GM19452 (cell line): Measurements from ENCODE around the gene MBLAC2.

ENCODE experiments used
- ATAC-seq: cut with Tn5 transposase; IDR thresholded peaks from one replicate; pipeline ENCODE4 v1.9.1; 2021; ENCODE audit not compliant: unreplicated experiment

Gene MBLAC2

DNA sequence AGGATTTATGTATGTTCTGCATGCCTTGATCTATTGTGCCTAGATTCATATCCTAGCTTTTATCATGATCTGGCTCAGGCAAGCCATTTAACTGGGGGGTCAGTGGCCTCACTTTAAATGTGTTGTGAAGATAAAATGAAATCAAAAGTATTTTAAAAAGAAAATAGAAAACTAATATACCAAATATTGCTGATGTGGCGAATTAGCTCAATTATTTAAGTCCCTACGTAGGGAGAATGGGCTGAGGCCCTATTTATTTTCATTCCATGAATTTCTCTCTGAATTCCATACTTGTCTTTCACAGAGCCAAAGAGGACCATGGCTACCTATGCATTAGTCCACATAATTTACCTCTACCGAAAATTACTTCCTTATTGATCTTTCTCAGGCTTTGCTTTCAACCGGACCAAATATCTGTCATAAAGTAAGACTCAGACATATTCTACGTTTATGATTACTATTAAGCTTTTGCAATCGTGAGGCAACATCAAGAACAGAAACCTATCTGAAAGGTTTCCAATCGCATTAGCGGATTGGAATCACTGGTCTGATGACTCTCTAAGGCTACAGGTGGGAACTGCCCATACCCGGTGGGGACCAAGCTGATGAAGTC is 1.7 kb downstream of the MBLAC2 start:
- peak; percentile 7 for ATAC-seq

DNA sequence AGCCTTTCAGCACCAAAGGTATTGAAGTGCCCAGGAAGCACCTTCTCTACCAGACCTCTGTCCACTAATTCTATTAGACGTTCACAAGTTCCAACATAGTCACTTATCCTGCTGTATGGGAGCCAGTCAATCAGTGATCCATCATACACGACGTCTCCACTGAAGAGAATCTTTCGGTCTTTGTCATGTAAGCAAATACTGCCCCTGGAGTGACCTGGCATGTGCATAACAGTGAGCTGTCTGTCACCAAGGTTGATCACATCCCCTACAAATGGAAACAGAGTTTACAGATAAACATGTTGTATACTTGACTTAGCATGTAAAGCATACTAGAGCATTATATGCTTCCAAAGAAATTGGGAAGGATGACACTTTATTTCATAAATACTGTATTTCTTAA is 13.3 kb downstream of the MBLAC2 start:
- no peak for ATAC-seq

DNA sequence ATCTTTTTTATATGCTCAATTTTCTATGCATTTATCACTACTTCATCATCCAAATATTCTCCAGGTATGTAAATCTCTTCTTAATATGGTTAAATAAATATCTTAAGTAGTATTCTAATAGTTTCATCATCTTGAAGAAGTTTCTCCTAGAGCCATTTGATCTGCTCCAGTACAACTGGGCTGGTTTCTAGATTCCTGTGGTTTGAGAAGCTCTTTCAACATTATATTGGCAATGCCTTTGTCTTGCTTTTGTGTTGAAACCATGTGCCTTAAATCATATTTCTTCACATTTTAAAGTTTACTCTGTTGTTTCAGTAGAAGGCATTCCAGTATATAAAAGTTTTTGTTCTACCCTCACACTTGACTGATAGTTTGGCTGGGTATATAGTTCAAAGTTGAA is 27.6 kb downstream of the MBLAC2 start:
- no peak for ATAC-seq

DNA sequence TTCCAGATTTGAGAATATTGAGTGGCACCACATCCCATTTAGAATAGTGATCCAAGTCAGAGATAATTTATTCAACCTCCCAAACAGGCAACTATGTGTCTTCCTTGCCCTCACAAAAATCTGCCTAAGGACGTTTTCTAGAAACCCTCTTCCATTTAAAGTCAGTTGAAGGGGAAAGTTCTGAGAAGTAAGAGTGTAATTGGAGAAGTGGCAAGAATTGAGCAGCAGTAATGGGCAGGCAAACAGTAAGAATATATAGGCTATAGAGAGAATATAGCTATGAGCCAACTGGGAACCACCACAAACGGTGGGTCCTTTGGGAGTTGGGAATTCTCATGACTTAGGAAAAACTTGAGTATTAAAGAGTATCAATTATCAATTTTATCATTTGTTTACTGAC is 33.9 kb downstream of the MBLAC2 start:
- no peak for ATAC-seq

DNA sequence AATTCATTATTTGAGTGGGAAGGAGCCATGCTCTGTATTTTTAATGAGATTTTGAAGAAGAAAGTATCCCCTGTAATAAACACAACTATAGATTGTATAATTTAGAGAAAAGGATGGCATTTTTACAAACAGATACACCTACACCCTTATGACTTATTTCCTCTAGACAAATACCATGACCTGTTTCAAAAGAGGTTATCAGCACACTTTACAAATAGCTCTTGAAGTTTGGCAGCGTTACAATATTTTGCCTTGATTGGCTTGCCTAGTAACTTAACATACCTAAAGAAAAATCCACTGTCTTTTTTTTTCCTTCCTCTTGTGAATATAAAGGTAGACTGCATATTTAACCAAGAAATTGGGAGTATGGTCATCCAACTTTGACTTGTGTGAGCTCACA is 36.5 kb downstream of the MBLAC2 start:
- ATAC-seq: no peak

DNA sequence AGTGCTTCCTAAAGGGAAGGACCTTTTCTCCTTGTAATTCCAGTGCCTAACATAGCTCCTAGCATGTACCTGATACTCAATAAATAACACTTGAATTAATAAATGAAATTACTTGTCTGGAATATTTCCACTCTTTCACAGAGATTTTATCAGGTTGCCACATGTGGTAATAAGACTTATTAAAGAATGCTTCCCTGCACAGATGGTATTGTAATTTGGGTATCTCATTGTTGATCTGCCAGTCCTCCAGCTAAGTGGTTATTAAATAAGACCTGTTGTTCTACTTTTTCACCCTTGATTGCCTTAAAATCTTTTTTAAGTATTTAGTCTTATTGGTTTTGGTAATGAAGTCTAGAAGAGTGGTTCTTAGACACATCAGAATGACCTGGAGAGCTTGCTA is 36.9 kb downstream of the MBLAC2 start:
- ATAC-seq: no peak

DNA sequence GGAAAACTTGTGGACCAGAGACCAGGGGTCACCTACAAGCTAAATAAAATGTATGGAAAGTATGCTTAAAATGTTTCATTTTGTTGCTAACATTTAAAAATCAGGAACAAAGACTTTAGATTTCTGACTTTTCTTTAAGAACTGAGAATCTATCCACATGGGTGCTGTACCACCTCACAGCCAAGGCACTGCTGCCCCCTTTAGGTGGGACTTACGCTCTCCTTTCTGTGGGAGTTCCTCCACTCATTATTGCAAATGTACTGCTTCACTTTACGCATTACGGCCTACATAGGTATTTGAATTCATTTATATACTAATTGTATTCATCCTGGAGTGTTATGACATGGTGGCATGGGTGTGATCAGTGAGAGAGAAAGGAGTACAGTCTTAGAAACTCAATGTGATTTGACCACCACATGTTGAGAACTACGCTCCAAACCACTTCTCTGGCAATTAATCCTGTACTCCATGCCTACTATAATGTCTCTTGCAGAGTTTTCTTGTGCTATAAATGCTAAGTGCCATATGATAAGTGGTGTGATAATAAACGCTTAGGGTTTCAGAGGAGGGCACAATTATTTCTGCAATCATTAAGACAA is 40.4 kb downstream of the MBLAC2 start:
- peak; percentile 62 for ATAC-seq

DNA sequence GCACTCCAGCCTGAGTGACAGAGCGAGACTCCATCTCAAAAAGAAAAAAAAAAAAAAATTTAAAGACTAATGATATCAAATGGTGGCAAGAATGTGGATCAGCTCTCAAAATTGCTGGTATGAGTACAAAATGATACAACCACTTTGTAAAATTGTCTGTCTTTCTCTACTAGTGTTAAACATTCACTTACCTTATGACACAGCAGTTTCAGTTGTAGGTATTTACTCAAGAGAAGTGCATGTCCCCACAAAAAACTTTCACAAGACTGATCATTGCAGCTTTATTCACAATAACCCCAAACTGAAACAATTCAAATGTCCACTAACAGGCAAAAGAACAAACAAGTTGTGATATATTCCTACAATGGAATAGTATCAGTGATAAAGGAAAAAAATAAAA is 50.3 kb downstream of the MBLAC2 start:
- ATAC-seq: no peak

DNA sequence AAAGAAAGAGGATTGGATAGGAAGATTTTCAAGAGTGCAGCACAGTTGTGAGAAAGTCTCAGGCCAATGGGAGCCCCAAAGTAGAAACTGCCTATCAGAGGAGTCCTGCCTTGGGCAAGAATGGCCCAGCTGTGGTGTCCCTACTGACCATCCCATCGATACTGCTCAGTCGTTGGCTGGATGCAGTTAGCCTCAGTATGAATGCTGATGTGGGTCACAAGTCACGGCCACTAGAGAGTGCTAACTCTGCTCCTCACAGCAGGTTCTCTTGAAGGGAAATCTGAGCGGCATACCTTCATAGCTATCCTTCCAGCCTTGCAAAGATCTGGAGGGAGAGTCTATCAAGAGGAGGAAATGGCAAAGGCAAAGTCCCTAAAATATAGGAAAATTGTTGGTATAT is 53.4 kb downstream of the MBLAC2 start:
- ATAC-seq: no peak

DNA sequence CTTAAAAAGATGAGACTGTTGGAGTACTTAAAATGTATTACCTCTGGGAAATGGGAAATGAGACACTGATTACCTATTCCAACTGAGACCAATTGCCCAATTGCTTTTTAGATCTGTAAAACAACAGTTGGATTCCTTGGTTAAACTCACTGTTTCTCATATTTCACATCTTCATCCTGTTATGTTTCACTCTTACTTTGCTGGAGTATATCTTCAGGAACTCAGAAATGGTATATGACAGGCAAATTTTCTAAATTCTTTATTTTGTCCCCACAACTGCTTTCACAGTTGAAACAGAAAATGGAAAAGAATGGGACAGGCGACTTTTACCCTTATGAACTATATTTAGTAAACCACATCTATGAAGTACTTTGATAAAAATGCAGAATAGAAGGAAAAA is 56.4 kb downstream of the MBLAC2 start:
- no peak for ATAC-seq

DNA sequence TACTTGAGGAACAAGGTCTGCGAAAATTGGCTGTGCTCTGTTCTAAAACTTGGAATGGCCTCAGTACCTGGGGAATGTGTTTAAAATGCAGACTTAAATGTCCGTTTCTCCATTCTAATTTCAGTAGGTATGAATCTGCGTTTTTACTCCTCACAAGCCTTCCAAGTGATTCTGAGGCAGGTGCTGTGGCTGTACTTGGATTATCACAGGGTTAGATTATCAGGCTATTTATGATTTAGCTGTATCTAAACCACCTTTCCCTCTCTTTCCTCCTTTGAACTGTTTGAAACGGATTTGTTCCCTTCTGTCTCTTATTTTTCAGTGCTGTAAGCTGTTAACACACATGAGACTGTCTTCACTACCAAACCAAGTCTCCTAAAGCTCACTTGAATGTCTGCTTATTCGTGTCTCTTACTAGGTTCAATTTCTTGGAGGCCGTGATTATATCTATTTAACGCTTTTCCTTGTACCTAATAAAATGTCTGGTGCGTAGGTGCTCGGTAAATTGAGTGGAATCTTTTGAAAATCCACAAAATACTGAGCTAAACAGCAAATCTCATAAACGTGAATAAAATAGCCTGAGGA is 64.3 kb downstream of the MBLAC2 start:
- ATAC-seq: no peak

DNA sequence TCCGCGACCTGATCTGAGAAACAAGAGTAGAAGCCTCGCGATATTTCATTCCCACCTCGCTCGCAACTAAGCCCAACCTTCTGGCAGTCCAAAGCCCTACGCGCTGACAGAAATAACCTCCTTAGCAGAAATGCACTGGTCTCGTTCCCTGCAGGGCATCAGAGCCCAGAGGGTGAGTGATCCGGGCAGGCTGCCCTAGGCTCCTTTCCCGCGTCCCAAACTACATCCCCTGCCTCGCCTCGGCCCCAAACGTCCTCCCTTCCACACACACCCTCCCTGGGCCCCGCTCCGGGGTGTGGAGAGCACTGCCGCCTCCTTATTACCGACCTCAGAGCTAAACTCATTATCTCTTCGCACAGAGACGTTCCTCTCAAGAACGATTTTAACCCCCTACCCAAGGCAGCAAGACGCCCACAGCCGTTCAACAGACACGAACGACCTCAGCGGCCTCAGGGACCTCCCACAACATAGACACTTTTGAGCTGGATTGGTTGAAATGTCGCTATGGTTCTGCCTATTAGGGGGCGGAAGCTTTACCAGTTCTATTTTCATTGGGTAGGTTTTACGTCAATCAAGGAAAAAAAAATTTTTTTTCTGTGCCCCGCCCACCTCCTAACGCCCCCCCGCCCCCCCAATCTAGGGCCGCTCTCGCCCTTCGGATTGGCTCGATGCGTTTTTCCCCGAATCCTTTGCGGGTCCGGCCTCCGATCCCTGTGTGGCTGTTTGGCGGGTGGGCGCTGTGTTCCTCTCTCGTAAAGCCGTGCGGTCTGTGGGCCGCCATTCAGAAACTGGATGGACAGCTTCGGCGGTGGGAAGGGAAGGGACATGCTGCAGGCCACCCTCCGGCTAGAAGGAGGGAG is 65.0 kb downstream of the MBLAC2 start, which contains the start of gene CETN3:
TSS of gene CETN3 (minus strand) at position 439 of the 860 bp plus-strand sequence. CDS start at position 344, 95 bp downstream.
- peak; percentile 93 for ATAC-seq

DNA sequence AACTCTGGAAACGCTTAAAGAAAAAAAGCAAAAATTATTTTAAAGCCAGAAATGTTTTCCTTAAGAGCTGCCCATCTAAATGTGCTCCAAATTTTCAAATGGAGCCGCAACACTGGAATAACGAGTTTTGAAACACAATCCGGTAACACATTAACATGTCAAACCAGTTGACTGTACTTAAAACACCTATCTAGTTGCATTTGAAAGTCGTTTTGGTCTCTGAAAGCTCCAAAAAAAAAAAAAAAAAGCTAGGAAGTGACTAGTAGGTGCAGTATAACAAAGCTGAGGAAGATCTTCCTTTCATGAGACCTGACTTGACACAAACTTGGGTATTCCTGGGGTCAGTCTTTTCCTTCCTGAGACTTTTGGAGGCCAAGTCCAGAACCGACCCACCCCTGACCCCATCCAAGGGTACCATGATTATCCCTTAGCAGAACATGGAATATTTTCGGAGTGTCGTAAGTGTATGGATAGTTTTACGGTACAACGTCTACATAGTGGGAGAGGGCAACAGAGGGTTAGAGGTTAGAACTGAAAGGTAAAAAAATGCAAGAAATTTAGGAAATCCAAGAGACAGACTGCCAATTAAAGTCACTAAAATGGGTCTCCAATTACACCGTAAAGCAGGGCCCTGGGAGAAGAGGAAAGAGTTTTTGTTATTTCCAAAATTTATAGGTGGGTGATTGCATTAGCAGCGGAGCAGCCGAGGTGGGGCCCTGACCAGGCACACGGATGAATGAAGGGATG is 65.8 kb downstream of the MBLAC2 start:
- peak; percentile 7 for ATAC-seq
